ENCODE results near the gene LEF1. TPM values are rescaled to one million over a fixed set of nuclear protein-coding genes. Genes with fewer than 3 reads are reported as not detected.
A peak's percentile ranks its signal among the peaks of the same experiment; 100 is the strongest.

Gene LEF1
- total RNA-seq (14.5 TPM), polyA plus RNA-seq (ENCODE audit: insufficient read depth, low read depth, low replicate concordance) (5.1 TPM)
- long read RNA-seq, donor 1, partial matches to known transcripts, result 0 of 7 reads
- long read RNA-seq, donor 1, other reads (novel, unspliced or antisense), result 0 of 7 reads
- long read RNA-seq, donor 2, partial matches to known transcripts, result 0 of 4 reads
- long read RNA-seq, donor 2, other reads (novel, unspliced or antisense), result 0 of 4 reads
- long read RNA-seq, donor 3, partial matches to known transcripts, result 0 of 2 reads
- long read RNA-seq, donor 3, other reads (novel, unspliced or antisense), result 0 of 2 reads
- long read RNA-seq, donor 4, partial matches to known transcripts, result 0 of 6 reads
- long read RNA-seq, donor 4, other reads (novel, unspliced or antisense), result 0 of 6 reads
- long read RNA-seq, donor 5, result 0 reads
- long read RNA-seq, donor 6, partial matches to known transcripts, result 0 of 2 reads
- long read RNA-seq, donor 6, other reads (novel, unspliced or antisense), result 0 of 2 reads
- long read RNA-seq, donor 7, partial matches to known transcripts, result 1 of 2 reads
- long read RNA-seq, donor 7, other reads (novel, unspliced or antisense), result 1 of 2 reads
- long read RNA-seq, donor 8, partial matches to known transcripts, result 0 of 5 reads
- long read RNA-seq, donor 8, other reads (novel, unspliced or antisense), result 0 of 5 reads
- long read RNA-seq, donor 9, partial matches to known transcripts, result 0 of 2 reads
- long read RNA-seq, donor 9, other reads (novel, unspliced or antisense), result 0 of 2 reads
- long read RNA-seq, donor 10, partial matches to known transcripts, result 0 of 5 reads
- long read RNA-seq, donor 10, other reads (novel, unspliced or antisense), result 0 of 5 reads

- Histone ChIP-seq H3K4me3 (ENCODE audit: low read length in 3 of 3) (peak within 1 kb of the TSS; percentile 68 to 75 (median 73)), H3K27me3 (ENCODE audit: control insufficient read depth, insufficient read depth, low read length) (peaks cover 16% of the 10 kb centered on the region), H3K9ac (ENCODE audit: low read length in 3 of 3) (peak within 1 kb of the TSS in 2 of 3 donors; percentile 15 to 54), H3K9me3 (ENCODE audit: control insufficient read depth in 2 of 3, insufficient read depth in 1 of 3, low read length in 3 of 3) (no peaks in the 10 kb centered on the region), H3K27ac (ENCODE audit: low read depth in 2 of 2, low read length in 2 of 2) (no peak within 1 kb of the TSS), H3K4me1 (ENCODE audit: control insufficient read depth in 2 of 3, insufficient read depth in 2 of 3, low read depth in 1 of 3, low read length in 3 of 3) (peaks cover 0 to 5% (median 4%) of the 10 kb centered on the region in 3 donors), H3K36me3 (ENCODE audit: control insufficient read depth in 2 of 3, insufficient read depth in 3 of 3, low read length in 3 of 3) (no peaks in the 10 kb centered on the region)
- DNase-seq (peak; percentile 81 to 94 (median 93)), FAIRE-seq (no peak)
- intact Hi-C loops (cut with DNase I), result no loop called here
- no peak for TF ChIP-seq CTCF (IDR thresholded peaks at IDR 0.05; ENCODE audit: borderline replicate concordance, extremely low read depth, insufficient read depth)
Observed at GRCh38 chr4:108168671-108169523, at the start of gene LEF1. LEF1 (minus strand) TSS chr4:108168932; CDS start chr4:108167767, 1,165 bp downstream.

- intact Hi-C loops (cut with DNase I), result no loop called here
- no peak overlapping the region for H3K4me3 ChIP-seq (ENCODE audit: low read length in 3 of 3)
- DNase-seq (no peak), FAIRE-seq (no peak)
- no peaks in the 10 kb centered on the region for H3K27me3 ChIP-seq (ENCODE audit: control insufficient read depth, insufficient read depth, low read length)
- no peaks in the 10 kb centered on the region for H3K36me3 ChIP-seq (ENCODE audit: control insufficient read depth in 2 of 3, insufficient read depth in 3 of 3, low read length in 3 of 3)
- no peak overlapping the region for H3K9ac ChIP-seq (ENCODE audit: low read length in 3 of 3)
- no peaks in the 10 kb centered on the region for H3K9me3 ChIP-seq (ENCODE audit: control insufficient read depth in 2 of 3, insufficient read depth in 1 of 3, low read length in 3 of 3)
- H3K27ac ChIP-seq (ENCODE audit: low read depth in 2 of 2, low read length in 2 of 2), result no peak overlapping the region
- H3K4me1 ChIP-seq (ENCODE audit: control insufficient read depth in 2 of 3, insufficient read depth in 2 of 3, low read depth in 1 of 3, low read length in 3 of 3), result no peaks in the 10 kb centered on the region
- no peak for TF ChIP-seq CTCF (IDR thresholded peaks at IDR 0.05; ENCODE audit: borderline replicate concordance, extremely low read depth, insufficient read depth)
Observed at GRCh38 chr4:108216510-108216909, 47.8 kb upstream of the LEF1 start.

GRCh38 chr4:108215055-108215454 is 46.3 kb upstream of the LEF1 start:
- no peaks in the 10 kb centered on the region for H3K27me3 ChIP-seq (ENCODE audit: control insufficient read depth, insufficient read depth, low read length)
- H3K9me3 ChIP-seq (ENCODE audit: control insufficient read depth in 2 of 3, insufficient read depth in 1 of 3, low read length in 3 of 3), result no peaks in the 10 kb centered on the region
- DNase-seq (no peak), FAIRE-seq (no peak)
- intact Hi-C loops (cut with DNase I), result no loop called here
- H3K36me3 ChIP-seq (ENCODE audit: control insufficient read depth in 2 of 3, insufficient read depth in 3 of 3, low read length in 3 of 3), result no peaks in the 10 kb centered on the region
- no peak overlapping the region for H3K27ac ChIP-seq (ENCODE audit: low read depth in 2 of 2, low read length in 2 of 2)
- TF ChIP-seq CTCF (IDR thresholded peaks at IDR 0.05; ENCODE audit: borderline replicate concordance, extremely low read depth, insufficient read depth), result no peak
- H3K4me3 ChIP-seq (ENCODE audit: low read length in 3 of 3), result no peak overlapping the region
- no peaks in the 10 kb centered on the region for H3K4me1 ChIP-seq (ENCODE audit: control insufficient read depth in 2 of 3, insufficient read depth in 2 of 3, low read depth in 1 of 3, low read length in 3 of 3)
- H3K9ac ChIP-seq (ENCODE audit: low read length in 3 of 3), result no peak overlapping the region

All from kidney (tissue), 22 donors.